ENCODE data around the gene CCNK.
A peak's percentile ranks its signal among the peaks of the same experiment; 100 is the strongest.

CCNK gene

GRCh38 chr14:99480917-99481744 lies at the start of gene CCNK:
Gene CCNK, plus strand, starts transcription at chr14:99481409. Its CDS starts 11,269 bp downstream, at chr14:99492678.
- ATAC-seq (replicated peaks; ENCODE audit: extremely low read depth, poor library complexity, severe bottlenecking) (peak; percentile 89), DNase-seq (ENCODE audit: low spot score in 2 of 2) (peak; percentile 99 to 100)
- H3K27me3 Mint-ChIP-seq = no peaks in the 10 kb centered on the region
- H3K4me3 Mint-ChIP-seq = peak within 1 kb of the TSS; percentile 97
- H3K9me3 Mint-ChIP-seq = no peaks in the 10 kb centered on the region
- peak within 1 kb of the TSS; percentile 95 for H3K27ac Mint-ChIP-seq (ENCODE audit: low read depth)
- peaks cover 13% of the 10 kb centered on the region for H3K36me3 Mint-ChIP-seq (ENCODE audit: insufficient read depth)
- peaks cover 72% of the 10 kb centered on the region for H3K4me1 Mint-ChIP-seq

- H3K27ac Mint-ChIP-seq (ENCODE audit: low read depth) = no peak overlapping the region
- DNase-seq (ENCODE audit: low spot score in 2 of 2) (no peak), ATAC-seq (replicated peaks; ENCODE audit: extremely low read depth, poor library complexity, severe bottlenecking) (no peak)
- no peaks in the 10 kb centered on the region for H3K27me3 Mint-ChIP-seq
- H3K36me3 Mint-ChIP-seq (ENCODE audit: insufficient read depth) = peaks cover 35% of the 10 kb centered on the region
- no peak overlapping the region for H3K4me3 Mint-ChIP-seq
- no peaks in the 10 kb centered on the region for H3K9me3 Mint-ChIP-seq
- H3K4me1 Mint-ChIP-seq = peaks cover 40% of the 10 kb centered on the region
These were observed 49.2 kb upstream of the CCNK start for GRCh38 chr14:99431986-99432385.

- no peak overlapping the region for H3K4me3 Mint-ChIP-seq
- ATAC-seq (replicated peaks; ENCODE audit: extremely low read depth, poor library complexity, severe bottlenecking) (no peak), DNase-seq (ENCODE audit: low spot score in 2 of 2) (no peak)
- H3K4me1 Mint-ChIP-seq = peaks cover 44% of the 10 kb centered on the region
- peaks cover 34% of the 10 kb centered on the region for H3K36me3 Mint-ChIP-seq (ENCODE audit: insufficient read depth)
- no peaks in the 10 kb centered on the region for H3K9me3 Mint-ChIP-seq
- no peaks in the 10 kb centered on the region for H3K27me3 Mint-ChIP-seq
- H3K27ac Mint-ChIP-seq (ENCODE audit: low read depth) = no peak overlapping the region
These were observed 48.7 kb upstream of the CCNK start for GRCh38 chr14:99432485-99432884.

GRCh38 chr14:99435327-99435726 lies 45.9 kb upstream of the CCNK start:
- peaks cover 23% of the 10 kb centered on the region for H3K36me3 Mint-ChIP-seq (ENCODE audit: insufficient read depth)
- no peak for DNase-seq (ENCODE audit: low spot score in 2 of 2)
- no peaks in the 10 kb centered on the region for H3K27me3 Mint-ChIP-seq
- H3K9me3 Mint-ChIP-seq = no peaks in the 10 kb centered on the region
- peak overlapping the region; percentile 36 for H3K27ac Mint-ChIP-seq (ENCODE audit: low read depth)
- ATAC-seq (replicated peaks; ENCODE audit: extremely low read depth, poor library complexity, severe bottlenecking) = no peak
- H3K4me3 Mint-ChIP-seq = no peak overlapping the region
- peaks cover 55% of the 10 kb centered on the region for H3K4me1 Mint-ChIP-seq

- peak; percentile 81 for ATAC-seq (replicated peaks; ENCODE audit: extremely low read depth, poor library complexity, severe bottlenecking)
- peaks cover 47% of the 10 kb centered on the region for H3K4me1 Mint-ChIP-seq
- no peaks in the 10 kb centered on the region for H3K9me3 Mint-ChIP-seq
- no peaks in the 10 kb centered on the region for H3K27me3 Mint-ChIP-seq
- H3K36me3 Mint-ChIP-seq (ENCODE audit: insufficient read depth) = peaks cover 20% of the 10 kb centered on the region
- peak overlapping the region; percentile 57 for H3K4me3 Mint-ChIP-seq
- peak overlapping the region; percentile 36 for H3K27ac Mint-ChIP-seq (ENCODE audit: low read depth)
- DNase-seq (ENCODE audit: low spot score in 2 of 2) = no peak
These were observed 44.7 kb upstream of the CCNK start for GRCh38 chr14:99436247-99437180.

- Mint-ChIP-seq H3K9me3 (no peaks in the 10 kb centered on the region), H3K4me1 (peaks cover 59% of the 10 kb centered on the region), H3K27me3 (no peaks in the 10 kb centered on the region), H3K27ac (ENCODE audit: low read depth) (peak overlapping the region; percentile 36), H3K4me3 (peak overlapping the region; percentile 57), H3K36me3 (ENCODE audit: insufficient read depth) (peaks cover 20% of the 10 kb centered on the region)
- ATAC-seq (replicated peaks; ENCODE audit: extremely low read depth, poor library complexity, severe bottlenecking) (no peak), DNase-seq (ENCODE audit: low spot score in 2 of 2) (no peak)
These were observed 43.5 kb upstream of the CCNK start for GRCh38 chr14:99437706-99438105.

GRCh38 chr14:99440278-99440677 lies 40.9 kb upstream of the CCNK start:
- no peak for DNase-seq (ENCODE audit: low spot score in 2 of 2)
- Mint-ChIP-seq H3K9me3 (no peaks in the 10 kb centered on the region), H3K36me3 (ENCODE audit: insufficient read depth) (peaks cover 17% of the 10 kb centered on the region), H3K27me3 (no peaks in the 10 kb centered on the region), H3K4me3 (no peak overlapping the region), H3K27ac (ENCODE audit: low read depth) (no peak overlapping the region), H3K4me1 (peaks cover 53% of the 10 kb centered on the region)
- no peak for ATAC-seq (replicated peaks; ENCODE audit: extremely low read depth, poor library complexity, severe bottlenecking)

GRCh38 chr14:99441157-99441870 lies 39.9 kb upstream of the CCNK start:
- no peaks in the 10 kb centered on the region for H3K27me3 Mint-ChIP-seq
- no peak for DNase-seq (ENCODE audit: low spot score in 2 of 2)
- ATAC-seq (replicated peaks; ENCODE audit: extremely low read depth, poor library complexity, severe bottlenecking) = no peak
- no peak overlapping the region for H3K27ac Mint-ChIP-seq (ENCODE audit: low read depth)
- peaks cover 17% of the 10 kb centered on the region for H3K36me3 Mint-ChIP-seq (ENCODE audit: insufficient read depth)
- no peak overlapping the region for H3K4me3 Mint-ChIP-seq
- H3K9me3 Mint-ChIP-seq = no peaks in the 10 kb centered on the region
- peaks cover 48% of the 10 kb centered on the region for H3K4me1 Mint-ChIP-seq

GRCh38 chr14:99441918-99442317 lies 39.3 kb upstream of the CCNK start:
- H3K36me3 Mint-ChIP-seq (ENCODE audit: insufficient read depth) = peaks cover 15% of the 10 kb centered on the region
- H3K9me3 Mint-ChIP-seq = no peaks in the 10 kb centered on the region
- H3K4me3 Mint-ChIP-seq = no peak overlapping the region
- H3K27ac Mint-ChIP-seq (ENCODE audit: low read depth) = no peak overlapping the region
- H3K27me3 Mint-ChIP-seq = no peaks in the 10 kb centered on the region
- ATAC-seq (replicated peaks; ENCODE audit: extremely low read depth, poor library complexity, severe bottlenecking) (no peak), DNase-seq (ENCODE audit: low spot score in 2 of 2) (no peak)
- H3K4me1 Mint-ChIP-seq = peaks cover 42% of the 10 kb centered on the region

- Mint-ChIP-seq H3K4me1 (peaks cover 20% of the 10 kb centered on the region), H3K9me3 (no peaks in the 10 kb centered on the region), H3K4me3 (no peak overlapping the region), H3K27me3 (no peaks in the 10 kb centered on the region), H3K27ac (ENCODE audit: low read depth) (no peak overlapping the region), H3K36me3 (ENCODE audit: insufficient read depth) (peaks cover 20% of the 10 kb centered on the region)
- DNase-seq (ENCODE audit: low spot score in 2 of 2) (no peak), ATAC-seq (replicated peaks; ENCODE audit: extremely low read depth, poor library complexity, severe bottlenecking) (no peak)
These were observed 35.3 kb upstream of the CCNK start for GRCh38 chr14:99445931-99446330.

GRCh38 chr14:99447739-99448138 lies 33.5 kb upstream of the CCNK start:
- DNase-seq (ENCODE audit: low spot score in 2 of 2) (no peak), ATAC-seq (replicated peaks; ENCODE audit: extremely low read depth, poor library complexity, severe bottlenecking) (no peak)
- no peaks in the 10 kb centered on the region for H3K27me3 Mint-ChIP-seq
- H3K36me3 Mint-ChIP-seq (ENCODE audit: insufficient read depth) = peaks cover 22% of the 10 kb centered on the region
- H3K4me1 Mint-ChIP-seq = peaks cover 11% of the 10 kb centered on the region
- H3K9me3 Mint-ChIP-seq = no peaks in the 10 kb centered on the region
- H3K27ac Mint-ChIP-seq (ENCODE audit: low read depth) = no peak overlapping the region
- H3K4me3 Mint-ChIP-seq = no peak overlapping the region

- DNase-seq (ENCODE audit: low spot score in 2 of 2) = no peak
- Mint-ChIP-seq H3K4me3 (no peak overlapping the region), H3K4me1 (peaks cover 10% of the 10 kb centered on the region), H3K36me3 (ENCODE audit: insufficient read depth) (peaks cover 18% of the 10 kb centered on the region), H3K27ac (ENCODE audit: low read depth) (no peak overlapping the region), H3K9me3 (no peaks in the 10 kb centered on the region), H3K27me3 (no peaks in the 10 kb centered on the region)
- ATAC-seq (replicated peaks; ENCODE audit: extremely low read depth, poor library complexity, severe bottlenecking) = no peak
These were observed 30.9 kb upstream of the CCNK start for GRCh38 chr14:99450266-99450665.

Measured in central memory CD8-positive, alpha-beta T cell (primary cell).